SIG-M5 treated with dmso at 0.1 percent for 504 hours (cell line): ENCODE measurements around the gene GLT6D1.
A peak's percentile ranks its signal among the peaks of the same experiment; 100 is the strongest.

ENCODE experiments used
- DNase-seq: peaks from one replicate; lab custom pipeline; 2025; ENCODE audit not compliant: unreplicated experiment; lab: John Stamatoyannopoulos, UW

Gene GLT6D1

DNA sequence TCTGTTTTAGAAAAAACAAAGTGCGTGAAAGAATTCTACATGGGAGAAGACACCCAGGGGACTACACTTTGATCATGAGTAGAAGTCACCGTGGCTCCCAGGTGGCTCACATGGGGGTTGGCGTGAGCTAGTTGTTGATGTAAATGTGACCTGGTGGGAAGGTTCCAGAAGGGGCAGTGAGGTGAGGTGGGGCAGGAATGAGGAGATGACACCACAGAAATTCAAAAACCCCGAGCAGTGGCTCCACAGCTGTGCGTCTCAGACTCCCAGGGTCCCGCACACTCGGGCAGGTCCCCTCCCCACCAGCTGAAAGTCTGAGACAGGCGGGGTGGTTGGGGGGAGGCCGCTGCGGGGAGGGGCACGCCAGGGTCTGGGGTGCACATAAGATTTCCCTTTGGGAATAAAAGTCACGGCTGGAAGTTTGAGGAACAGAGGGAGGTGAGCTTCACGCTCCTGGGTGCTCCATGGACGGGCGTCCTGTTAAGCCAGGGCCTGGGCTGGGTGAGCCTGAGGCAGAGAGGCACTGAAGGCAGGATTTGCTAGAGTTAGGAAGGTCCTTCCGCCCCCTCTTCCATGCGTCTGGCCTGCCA lies 29.9 kb downstream of the GLT6D1 start:
- DNase-seq = no peak

DNA sequence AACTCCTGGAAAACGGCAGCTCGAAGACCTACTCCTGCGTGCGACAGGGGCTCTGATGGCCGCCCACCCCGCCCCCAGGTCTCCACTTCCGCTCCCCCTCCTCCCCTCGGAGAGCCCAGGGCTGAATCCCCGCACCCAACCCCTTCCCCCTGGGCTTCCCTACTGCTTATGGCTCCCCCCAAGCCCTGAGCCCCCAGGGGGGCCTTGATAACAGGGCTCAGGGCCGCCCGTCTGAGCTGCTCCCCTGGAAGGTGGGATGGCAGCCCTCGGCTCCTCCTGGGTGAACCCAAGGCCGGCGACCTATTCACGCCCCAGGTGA lies 30.4 kb downstream of the GLT6D1 start:
- DNase-seq = no peak

DNA sequence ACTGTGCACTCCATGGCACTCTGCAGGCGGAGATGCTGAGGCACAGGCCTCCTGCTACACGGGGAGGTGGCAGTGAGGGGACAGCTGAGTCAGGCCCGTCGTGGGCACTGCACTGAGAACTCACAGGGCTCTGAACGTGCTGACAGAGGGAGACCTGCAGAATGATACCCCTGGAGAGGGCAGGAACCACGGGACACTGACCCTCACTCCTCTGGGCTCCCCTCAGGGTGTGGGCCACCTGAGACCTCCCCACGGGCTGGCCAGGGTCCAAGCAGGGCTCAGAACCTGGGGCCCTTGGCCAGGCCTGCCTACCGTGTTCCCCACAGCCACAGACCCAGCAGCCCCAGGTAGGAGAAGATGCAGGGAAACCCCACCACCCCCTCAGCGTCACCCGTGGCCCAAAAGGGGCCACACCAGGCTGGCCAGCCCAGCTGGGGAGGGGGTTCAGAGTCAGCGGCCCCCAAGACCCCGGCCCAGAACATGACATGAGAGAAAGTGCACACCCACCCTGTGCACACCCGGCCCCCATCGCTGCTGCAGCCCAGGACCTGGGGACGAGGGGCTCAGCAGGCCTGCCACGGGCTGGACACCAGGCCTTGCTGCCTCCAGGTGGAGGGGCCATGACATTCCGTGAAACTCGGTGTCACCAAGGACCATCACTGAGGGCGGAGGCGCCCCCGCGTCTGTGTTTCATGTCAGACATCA lies 30.9 kb downstream of the GLT6D1 start:
- DNase-seq = no peak

DNA sequence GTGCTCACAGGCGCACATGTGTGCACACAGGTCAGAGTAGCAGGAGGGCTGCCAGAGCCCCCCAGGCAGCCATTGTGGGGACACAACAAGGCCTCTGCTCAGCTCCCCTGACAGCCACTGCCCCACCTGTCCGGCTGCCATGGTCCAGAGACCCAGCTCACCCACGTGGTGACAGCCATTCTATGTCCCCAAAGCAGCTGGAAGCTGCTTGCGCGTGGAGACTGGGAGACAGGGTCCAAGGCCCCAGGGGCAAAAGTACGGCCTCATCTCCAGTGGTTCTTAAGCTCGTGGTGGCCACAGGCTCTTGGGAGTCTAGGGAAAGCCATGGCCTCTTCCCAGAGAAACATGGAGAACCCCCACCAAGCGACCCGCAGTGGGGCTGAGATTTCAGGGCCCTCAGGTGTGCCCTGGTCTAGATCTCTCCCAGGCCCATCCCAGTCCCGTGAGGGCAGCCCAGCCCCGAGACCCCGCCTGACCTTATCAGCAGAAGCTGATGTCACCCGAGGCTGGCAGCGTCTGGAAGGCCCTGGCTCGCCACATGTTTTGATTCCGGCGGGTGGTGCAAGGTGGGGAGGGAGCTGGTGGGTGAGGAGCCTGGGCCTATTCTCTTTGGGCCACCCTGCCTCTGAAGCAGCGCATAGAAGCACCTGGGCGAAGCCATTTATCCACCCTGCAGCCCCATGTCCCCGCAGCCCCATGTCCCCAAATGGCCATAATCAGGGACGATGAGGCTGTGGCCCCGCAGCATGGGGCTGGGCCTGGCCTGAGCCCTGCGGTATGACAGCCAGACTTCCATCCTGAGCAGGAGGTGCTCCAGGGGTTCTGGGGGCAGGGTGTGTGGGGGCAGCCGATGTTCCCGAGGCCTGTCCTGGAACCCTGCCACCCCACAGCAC lies 31.7 kb downstream of the GLT6D1 start:
- DNase-seq = no peak

DNA sequence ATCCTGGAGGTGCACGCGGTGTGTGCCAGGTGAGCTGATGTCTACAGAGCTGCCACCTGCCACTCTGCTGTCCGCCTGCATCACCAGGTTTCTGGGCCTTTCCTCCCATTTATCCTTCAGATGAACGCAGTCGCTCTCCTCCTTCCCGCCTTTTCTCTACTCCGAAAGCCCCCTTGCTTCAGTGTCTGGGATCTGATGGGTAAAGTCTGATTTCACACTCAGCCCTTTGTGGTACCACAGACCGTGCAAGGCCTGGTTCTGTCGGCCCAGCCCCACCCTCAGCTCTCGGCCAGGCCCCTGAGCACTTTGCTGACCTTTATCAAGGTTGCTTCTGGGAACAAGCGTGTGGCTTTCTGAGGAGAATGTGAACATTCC lies 32.5 kb downstream of the GLT6D1 start:
- no peak for DNase-seq

DNA sequence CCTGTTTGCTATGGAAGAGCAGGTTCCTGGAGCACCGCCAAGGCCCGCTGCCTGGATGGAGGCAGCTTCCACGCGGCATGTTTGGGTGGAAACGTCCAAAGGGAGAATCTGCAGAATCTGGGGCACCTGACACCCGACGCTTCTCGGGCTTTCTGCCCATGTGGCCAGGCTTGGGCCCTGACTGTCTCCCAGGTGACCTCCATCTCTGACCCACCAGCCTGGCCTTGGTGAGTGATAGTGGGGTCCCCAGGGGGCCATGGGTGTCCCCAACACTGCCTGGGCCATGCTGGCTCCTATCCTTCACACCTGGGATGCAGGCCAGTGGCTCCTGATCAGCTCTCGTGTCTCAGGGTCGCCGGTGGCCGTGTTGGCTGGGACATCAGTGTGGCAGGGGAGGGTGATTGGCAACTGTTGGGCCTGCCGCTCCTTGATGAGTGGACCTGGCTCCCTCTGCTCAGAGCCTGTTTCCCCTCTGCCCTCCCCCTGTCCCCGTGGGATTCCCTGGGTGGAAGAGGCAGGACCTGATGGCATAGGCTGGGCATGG lies 34.0 kb downstream of the GLT6D1 start:
- DNase-seq = no peak

DNA sequence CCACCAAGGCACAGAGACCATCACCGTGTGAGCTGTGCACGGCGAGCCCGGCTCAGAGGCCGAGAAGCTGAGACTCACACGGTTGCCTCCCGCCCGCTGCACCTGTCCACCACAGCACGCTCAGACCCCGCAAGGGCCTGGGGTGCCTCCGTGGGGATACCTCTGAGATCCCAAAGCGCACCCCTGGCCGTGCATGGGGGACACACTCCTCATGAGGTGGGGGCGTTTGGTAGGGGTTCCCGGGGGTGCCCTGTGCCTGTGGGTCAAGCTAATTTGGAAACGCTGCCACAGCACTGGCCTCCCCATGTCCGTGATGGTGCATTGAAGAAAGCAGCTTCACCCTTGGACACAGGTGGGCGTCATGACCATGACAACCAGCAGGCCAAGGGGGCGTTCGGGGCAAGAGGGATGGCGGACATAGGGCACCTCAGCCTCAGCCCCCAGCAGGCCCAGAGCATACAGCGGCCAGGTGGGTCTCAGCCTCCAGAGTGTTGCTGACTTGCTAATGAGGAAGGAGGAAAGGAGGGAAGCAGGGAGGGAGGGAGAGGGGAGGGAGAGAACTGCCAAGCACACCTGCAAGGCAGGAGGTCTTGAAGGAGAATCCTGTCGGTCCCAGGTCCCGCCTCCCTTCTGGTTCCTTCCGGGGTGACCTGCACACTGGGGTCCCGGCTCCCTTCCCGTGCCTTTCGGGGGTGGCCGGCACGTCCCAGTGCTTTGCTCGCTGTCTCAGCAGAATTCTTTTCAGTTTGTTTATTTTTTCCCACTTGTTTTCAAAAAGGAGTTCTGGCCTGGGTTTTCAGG lies 34.7 kb downstream of the GLT6D1 start:
- no peak for DNase-seq

DNA sequence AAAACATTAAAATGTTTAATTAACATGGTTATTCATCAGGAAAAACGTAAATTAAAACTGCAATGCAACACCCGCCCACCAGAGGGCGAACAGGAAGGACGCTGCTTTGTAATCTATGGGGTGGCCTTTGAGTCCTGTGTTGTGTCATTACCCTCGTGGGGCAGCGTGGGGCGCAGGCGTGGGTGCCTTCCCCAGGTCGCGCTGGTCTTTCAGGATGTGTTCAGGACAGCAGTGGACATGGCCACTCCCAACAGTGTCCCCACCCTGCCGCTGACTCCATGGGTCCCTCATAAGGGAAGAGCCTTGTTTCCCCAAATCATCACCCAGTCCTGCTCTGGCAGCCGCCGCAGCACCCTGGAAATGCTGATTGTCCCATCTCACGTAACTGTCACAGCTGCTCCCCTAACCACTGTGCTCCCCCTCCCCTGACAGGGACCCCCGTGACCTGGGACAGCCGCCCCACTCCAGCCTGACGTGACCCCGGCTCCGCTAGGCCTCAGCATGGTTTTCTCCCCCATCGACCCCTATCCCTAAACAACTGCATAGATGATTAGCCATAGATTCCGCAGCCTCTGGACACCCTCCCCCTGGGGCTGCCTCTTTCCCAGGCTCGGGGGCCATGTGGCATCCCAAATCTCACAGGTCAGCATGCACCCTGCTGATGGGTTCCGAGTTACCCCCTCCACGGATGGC lies 36.4 kb downstream of the GLT6D1 start:
- peak; percentile 34 for DNase-seq

DNA sequence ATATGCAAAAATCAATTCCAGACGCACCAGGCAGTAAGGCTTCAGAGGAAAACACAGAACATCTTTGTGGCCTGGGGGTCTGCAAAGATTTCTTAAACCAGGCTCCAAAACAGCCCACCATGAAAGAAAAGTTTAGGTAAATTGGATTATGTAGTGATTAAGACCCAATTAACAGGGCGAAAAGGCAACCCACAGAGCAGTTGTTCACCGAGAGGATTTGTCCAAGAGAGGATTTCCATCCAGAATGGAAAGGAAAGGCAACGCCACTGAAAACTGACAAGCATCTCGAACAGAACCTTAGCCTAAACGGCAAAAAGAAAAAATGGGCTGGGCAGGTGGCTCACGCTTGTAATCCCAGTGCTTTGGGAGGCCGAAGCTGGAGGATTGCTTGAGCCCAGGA lies 37.4 kb downstream of the GLT6D1 start:
- DNase-seq = no peak

DNA sequence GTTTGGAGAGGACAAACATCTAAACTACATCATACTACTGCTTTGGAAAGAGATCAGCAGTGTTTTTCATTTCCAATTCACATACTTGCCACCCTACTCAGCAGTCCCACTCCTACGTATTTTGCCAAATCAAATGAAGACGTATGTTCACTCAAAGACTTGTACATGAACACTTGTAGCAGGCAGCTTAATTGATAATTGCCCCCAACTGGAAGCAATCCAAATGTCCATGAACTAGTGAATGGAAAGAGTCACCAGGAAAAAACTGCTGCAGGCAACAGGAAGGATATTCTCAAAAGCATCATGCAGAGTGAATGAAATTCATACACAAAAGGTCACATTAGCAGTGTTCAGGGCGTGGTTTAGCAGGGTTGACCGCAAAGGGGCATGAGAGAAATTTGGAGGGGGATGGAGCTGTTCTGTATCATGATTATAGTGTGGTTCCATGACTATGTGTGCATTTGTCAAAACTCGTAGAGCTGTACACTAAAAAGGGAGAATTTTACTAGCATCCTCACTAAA lies 39.0 kb downstream of the GLT6D1 start:
- DNase-seq = no peak

DNA sequence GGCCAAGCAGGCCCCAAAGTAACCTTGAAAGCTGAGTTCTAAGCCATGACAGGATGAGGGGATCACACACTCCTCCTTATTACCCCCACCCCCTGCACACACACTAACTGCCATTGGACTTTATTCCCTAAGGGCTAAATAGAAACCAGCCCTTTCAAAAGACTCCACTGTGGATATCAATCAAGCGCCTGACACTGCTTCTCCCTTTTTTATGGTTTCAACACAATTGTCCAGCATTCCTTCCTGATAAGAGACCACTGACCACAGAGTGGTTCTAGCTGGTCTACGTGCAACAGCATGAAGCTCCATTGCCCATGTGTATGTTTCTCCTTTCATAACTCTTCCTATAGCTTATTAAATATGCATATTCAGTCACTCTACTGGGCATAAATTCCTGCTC lies 43.1 kb downstream of the GLT6D1 start:
- no peak for DNase-seq

DNA sequence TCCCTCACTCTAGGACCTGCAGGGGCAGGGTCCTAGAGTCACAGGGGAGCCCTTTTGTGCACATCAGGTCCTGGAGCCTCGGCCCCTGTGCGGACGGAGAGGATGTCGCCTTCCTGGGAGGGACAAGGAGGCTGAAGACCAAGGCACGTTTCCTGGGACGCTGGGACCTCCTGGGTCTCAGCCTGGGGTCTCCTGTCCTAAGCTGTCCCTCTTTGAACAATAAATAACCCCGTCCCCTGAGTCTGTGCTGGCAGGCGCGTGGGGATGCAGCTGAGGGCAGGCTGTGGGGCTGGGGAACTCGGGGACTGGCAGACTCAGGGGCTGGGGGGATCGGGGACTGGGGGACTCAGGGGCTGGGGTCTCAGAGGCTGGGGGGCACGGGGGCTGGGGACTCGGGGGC lies 46.7 kb downstream of the GLT6D1 start:
- DNase-seq = no peak

DNA sequence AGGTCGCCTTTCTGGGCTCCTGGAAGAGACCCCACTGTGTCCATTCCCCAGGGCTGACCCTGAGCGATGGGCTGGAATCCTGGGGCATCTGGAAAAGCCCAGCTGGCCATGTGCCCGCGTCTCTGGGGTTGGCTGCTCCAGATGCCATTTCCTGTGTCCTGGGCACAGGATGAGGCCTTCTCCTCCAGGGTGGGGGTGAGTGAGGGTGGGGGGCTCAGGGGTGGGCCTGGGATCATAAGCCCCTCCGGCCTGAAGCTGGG lies 47.1 kb downstream of the GLT6D1 start:
- no peak for DNase-seq

DNA sequence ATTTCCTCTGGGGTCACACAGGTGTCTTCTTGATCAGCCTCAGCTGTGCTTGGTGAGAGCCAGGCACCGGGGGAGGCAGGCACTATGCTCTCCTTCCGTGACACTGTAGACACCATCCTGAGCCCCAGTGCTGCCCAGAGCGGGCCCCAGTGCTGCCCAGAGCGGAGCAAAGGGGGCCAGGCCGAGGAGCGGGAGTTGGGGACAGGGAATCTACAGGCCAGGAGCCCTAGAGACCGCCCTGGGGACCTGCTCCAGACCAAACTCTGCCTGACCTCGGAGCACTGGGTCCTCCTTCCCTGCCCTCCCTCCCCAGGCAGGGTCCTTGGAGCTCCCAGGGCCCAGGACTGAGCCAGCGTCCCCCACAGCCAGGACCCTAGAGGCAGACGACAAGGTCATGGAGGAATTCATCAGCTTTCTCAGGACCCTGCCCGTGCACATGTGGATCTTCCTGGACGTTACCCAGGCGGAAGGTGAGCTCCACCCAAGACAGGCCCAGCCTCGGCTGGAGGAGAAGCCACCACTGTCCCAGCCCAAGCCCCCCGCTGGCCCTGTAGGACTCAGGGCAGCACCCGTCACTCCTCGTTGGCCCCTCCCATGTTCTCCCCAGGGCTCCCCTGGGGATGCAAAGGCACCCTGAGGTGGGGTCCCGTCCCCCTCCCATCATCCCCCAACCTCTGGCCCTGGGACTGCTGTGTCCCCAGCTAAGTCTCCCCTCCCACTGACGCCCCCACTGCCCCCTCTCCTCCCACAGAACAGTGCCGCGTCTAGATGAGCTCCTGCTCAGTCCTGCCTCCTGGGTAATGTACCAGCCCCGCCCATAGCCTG lies 47.6 kb downstream of the GLT6D1 start:
- no peak for DNase-seq

DNA sequence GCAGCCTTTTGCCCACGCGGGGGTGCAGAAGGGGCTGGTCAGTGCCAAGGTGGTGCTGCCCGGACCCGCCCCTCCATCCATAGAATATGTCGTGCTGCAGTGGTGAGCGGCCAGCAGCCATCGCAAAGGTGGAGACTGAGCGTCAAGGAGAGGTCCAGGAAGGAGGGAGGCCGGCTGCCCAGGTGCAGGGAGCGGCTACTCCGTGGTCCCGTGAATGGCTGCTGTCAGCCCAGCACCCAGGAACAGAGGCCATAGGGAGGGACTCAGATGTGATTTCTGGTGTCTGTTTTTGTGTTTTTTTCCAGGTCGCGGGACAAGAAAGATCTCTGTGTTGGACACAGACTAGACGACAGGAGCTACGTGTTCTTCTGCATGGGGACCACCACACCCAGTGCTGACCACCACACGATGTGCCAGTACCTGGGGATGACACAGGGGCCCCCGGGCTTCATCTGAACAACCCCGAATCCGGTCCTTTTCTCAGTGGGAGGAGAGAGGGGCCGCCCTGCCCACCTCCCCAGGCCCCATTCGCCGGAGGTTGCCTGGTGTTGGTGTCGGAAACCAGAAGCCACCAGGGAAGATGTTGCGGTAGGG lies 48.8 kb downstream of the GLT6D1 start:
- DNase-seq = no peak

DNA sequence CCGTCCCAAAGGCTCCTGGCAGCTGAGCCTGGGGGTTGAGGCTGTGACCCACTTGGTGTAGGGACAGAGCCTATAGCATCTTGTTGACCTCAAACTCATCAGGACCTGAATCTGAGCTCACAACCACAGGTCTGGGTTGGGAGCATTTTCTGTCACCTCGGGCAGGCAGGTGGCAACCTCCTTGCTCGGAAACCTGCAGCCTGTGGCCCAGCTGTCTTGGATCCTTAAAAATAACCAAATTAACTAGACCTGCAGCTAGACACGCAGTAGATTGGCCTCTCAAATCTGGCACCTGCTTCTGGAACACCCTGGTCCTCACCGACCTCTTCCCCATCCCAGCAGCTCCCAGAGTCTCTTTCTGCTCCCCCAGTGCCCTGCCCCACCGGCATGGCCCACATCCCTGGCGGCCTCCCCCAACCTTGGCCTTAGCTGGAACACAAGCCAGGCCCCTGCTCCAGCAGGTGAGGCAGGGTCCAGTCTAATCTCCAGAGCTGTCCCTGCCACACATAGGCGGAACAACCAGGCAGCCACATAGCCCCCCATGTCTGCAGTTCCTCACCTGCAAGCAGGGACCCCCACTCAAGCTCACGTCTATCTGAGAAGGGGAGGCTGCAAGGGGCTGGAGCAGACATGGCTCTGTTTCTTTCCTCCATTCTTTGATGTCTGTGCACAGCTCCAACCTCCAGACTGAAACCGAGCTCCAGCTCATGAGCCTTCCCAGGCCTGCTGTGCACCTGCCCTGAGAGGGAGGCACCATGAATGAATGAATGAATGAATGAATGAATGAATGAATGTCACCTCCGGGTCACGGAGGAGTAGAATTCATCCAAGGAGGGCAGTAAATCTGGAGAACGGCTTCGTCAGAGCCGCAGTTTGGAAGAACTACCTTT lies 49.5 kb downstream of the GLT6D1 start:
- DNase-seq = no peak

DNA sequence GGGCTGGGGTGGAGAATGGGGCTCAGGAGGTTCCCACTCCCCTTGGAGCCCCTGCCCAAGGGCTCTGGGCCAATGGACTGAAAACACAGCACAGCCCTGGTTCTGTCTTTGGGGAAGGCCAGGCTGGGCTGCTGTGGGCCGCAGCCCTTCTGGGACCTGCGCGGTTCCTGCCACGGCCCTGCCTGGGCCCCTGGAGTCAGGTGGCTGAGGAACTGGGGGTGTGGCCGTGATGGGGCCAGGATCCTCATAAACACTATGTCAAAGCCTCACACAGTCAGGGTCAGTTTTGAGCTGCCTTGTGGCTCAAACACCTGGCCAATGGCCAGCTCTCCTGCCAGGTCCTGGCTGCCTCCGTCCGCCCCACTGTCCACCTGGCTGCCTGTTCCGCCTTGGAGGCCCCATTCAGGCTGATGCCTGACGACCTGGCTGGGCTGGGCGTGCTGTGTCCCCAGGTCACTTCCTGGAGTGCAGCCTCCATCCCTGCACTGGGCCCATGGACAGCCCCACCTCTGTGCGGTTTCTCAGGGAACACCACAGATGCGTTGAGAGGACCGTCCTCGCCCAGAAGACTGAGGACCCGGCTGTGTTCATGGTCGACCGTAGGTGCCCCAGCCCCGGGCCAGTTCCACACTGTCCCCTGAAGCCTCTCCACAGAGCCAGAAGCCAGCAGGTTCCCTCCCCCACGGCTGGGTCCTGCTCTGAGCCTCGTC lies 50.3 kb downstream of the GLT6D1 start:
- DNase-seq = no peak

DNA sequence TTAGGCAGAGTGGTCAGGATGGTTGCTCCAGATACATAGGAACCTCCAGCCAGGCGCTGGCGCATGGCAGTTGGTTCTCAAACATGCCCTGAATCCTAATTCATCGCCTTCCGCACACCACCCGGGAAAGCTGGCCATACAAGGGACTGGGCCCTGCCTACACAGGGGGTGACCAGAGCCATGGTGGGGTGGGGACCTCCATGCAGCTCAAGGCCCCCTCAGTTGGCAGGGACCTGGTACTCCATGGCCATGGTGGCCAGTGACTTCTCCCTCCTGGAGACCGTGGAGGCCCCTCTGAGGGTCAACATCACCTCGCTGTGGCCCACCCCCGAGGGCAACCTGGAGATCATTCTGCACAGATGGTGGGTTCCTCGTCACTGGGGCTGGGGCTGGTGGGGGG lies 51.0 kb downstream of the GLT6D1 start:
- DNase-seq = no peak
